Loucy (cell line): Measurements from ENCODE around the gene TMEM200C.

ENCODE experiments used
- CTCF ChIP-seq: fragments of 200-600 bp; sonication (generic); conservative IDR thresholded peaks from 2 replicates; pipeline ENCODE4 v1.5.1; 2014; ENCODE audit warnings: mild to moderate bottlenecking, antibody characterized with exemption, low read length
- EZH2phosphoT487 ChIP-seq: fragments of 200-600 bp; IDR thresholded peaks from 2 replicates; pipeline ENCODE4 v1.6.1; 2018; ENCODE audit warnings: antibody characterized with exemption, mild to moderate bottlenecking, moderate library complexity, borderline replicate concordance

- TF ChIP-seq CTCF = no peak
- no peak for TF ChIP-seq EZH2phosphoT487
These were observed 46.6 kb upstream of the TMEM200C start for GRCh38 chr18:5941890-5942289.
